Measurements from ENCODE around the gene BCHE. TPM values are rescaled to one million over a fixed set of nuclear protein-coding genes. Genes with fewer than 3 reads are reported as not detected.

The BCHE gene
- total and polyA plus RNA-seq, 2 of the 13 experiments (the other 11 are each of a cell fraction or from before 2014, with no cell fraction given) = not detected

GRCh38 chr3:165786013-165786412, 51.2 kb downstream of the BCHE start (continued):
- TF ChIP-seq TFAP4 (IDR thresholded peaks at IDR 0.05; ENCODE audit: borderline replicate concordance, low read depth) = no peak
- TF ChIP-seq ZNF703 (CRISPR knock-in tag; IDR thresholded peaks at IDR 0.05; ENCODE audit: borderline replicate concordance) = no peak
- no peak for TF ChIP-seq SUZ12 (IDR thresholded peaks at IDR 0.05; ENCODE audit: low read depth, low read length)
- TF ChIP-seq ZFP41 (CRISPR knock-in tag; IDR thresholded peaks at IDR 0.05; ENCODE audit: borderline replicate concordance) = no peak
- no peak for TF ChIP-seq GLI4 (CRISPR knock-in tag; IDR thresholded peaks at IDR 0.05; ENCODE audit: borderline replicate concordance)
- no peak for TF ChIP-seq SOX13 (IDR thresholded peaks at IDR 0.05)
- peak in 1 of 2 experiments; percentile 86; a peak in 2 of 4 replicates for TF ChIP-seq SOX13 (CRISPR knock-in tag; conservative IDR thresholded peaks at IDR 0.05 in 1 of 2, IDR thresholded peaks at IDR 0.05 in 1 of 2)
- no peak for TF ChIP-seq POLR2AphosphoS5 (IDR thresholded peaks at IDR 0.05; ENCODE audit: low read depth, low read length)
- TF ChIP-seq ZNF687 (CRISPR knock-in tag; IDR thresholded peaks at IDR 0.05) = no peak
- no peak for TF ChIP-seq STAT5B (CRISPR knock-in tag; IDR thresholded peaks at IDR 0.05)
- no peak for TF ChIP-seq SOX6 (IDR thresholded peaks at IDR 0.05)
- TF ChIP-seq SOX6 (CRISPR knock-in tag; IDR thresholded peaks at IDR 0.05) = peak; percentile 44; the same call in 1 of the 2 replicates
- TF ChIP-seq ZIK1 (CRISPR knock-in tag; IDR thresholded peaks at IDR 0.05; ENCODE audit: borderline replicate concordance, low read depth) = no peak
- no peak for TF ChIP-seq HMGXB3 (CRISPR knock-in tag; IDR thresholded peaks at IDR 0.05; ENCODE audit: borderline replicate concordance)
- 0 out of 2 replicates have a peak, but pooled peaks have one; percentile 25 for TF ChIP-seq ARID5B (CRISPR knock-in tag; IDR thresholded peaks at IDR 0.05)
- no peak for TF ChIP-seq POLR2G (IDR thresholded peaks at IDR 0.05; ENCODE audit: low read depth, low read length)
- TF ChIP-seq ZNF841 (CRISPR knock-in tag; IDR thresholded peaks at IDR 0.05; ENCODE audit: borderline replicate concordance) = no peak
